ENCODE data around the gene TAB2.

TAB2 gene

GRCh38 chr6:149414009-149414408, 96.5 kb downstream of the TAB2 start:
- no peak for DNase-seq (ENCODE audit: low spot score)
- FAIRE-seq: no peak

GRCh38 chr6:149414821-149415220, 97.3 kb downstream of the TAB2 start:
- FAIRE-seq: no peak
- DNase-seq (ENCODE audit: low spot score): no peak

- no peak for FAIRE-seq
- no peak for DNase-seq (ENCODE audit: low spot score)
These were observed 102.3 kb downstream of the TAB2 start for GRCh38 chr6:149419696-149420404.

GRCh38 chr6:149421132-149421531, 103.6 kb downstream of the TAB2 start:
- DNase-seq (ENCODE audit: low spot score) (no peak), FAIRE-seq (no peak)

- no peak for DNase-seq (ENCODE audit: low spot score)
- FAIRE-seq: no peak
These were observed 105.1 kb downstream of the TAB2 start for GRCh38 chr6:149422581-149422980.

- FAIRE-seq: no peak
- no peak for DNase-seq (ENCODE audit: low spot score)
These were observed 106.5 kb downstream of the TAB2 start for GRCh38 chr6:149423964-149424440.

- DNase-seq (ENCODE audit: low spot score): no peak
- no peak for FAIRE-seq
These were observed 107.7 kb downstream of the TAB2 start for GRCh38 chr6:149425224-149425623.

- DNase-seq (ENCODE audit: low spot score): no peak
- no peak for FAIRE-seq
These were observed 108.2 kb downstream of the TAB2 start for GRCh38 chr6:149425754-149426153.

GRCh38 chr6:149428606-149429005, 111.1 kb downstream of the TAB2 start:
- DNase-seq (ENCODE audit: low spot score): no peak
- FAIRE-seq: no peak

- FAIRE-seq (no peak), DNase-seq (ENCODE audit: low spot score) (no peak)
These were observed 112.2 kb downstream of the TAB2 start for GRCh38 chr6:149429427-149430360.

- FAIRE-seq: no peak
- peak; percentile 66 for DNase-seq (ENCODE audit: low spot score)
These were observed 114.6 kb downstream of the TAB2 start for GRCh38 chr6:149431905-149432775.

GRCh38 chr6:149433405-149433804, 115.9 kb downstream of the TAB2 start:
- FAIRE-seq (no peak), DNase-seq (ENCODE audit: low spot score) (no peak)

GRCh38 chr6:149433881-149434280, 116.4 kb downstream of the TAB2 start:
- no peak for DNase-seq (ENCODE audit: low spot score)
- no peak for FAIRE-seq

- DNase-seq (ENCODE audit: low spot score) (no peak), FAIRE-seq (no peak)
These were observed 118.5 kb downstream of the TAB2 start for GRCh38 chr6:149435919-149436586.

GRCh38 chr6:149436647-149437046, 119.1 kb downstream of the TAB2 start:
- FAIRE-seq (no peak), DNase-seq (ENCODE audit: low spot score) (no peak)

GRCh38 chr6:149437212-149437611, 119.7 kb downstream of the TAB2 start:
- no peak for DNase-seq (ENCODE audit: low spot score)
- no peak for FAIRE-seq

- FAIRE-seq (no peak), DNase-seq (ENCODE audit: low spot score) (no peak)
These were observed 121.3 kb downstream of the TAB2 start for GRCh38 chr6:149438855-149439254.

GRCh38 chr6:149439626-149440025, 122.1 kb downstream of the TAB2 start:
- FAIRE-seq (no peak), DNase-seq (ENCODE audit: low spot score) (no peak)

GRCh38 chr6:149440735-149441671, 123.5 kb downstream of the TAB2 start:
- DNase-seq (ENCODE audit: low spot score) (no peak), FAIRE-seq (no peak)

GRCh38 chr6:149441740-149442139, 124.2 kb downstream of the TAB2 start:
- no peak for FAIRE-seq
- DNase-seq (ENCODE audit: low spot score): no peak
